ENCODE measurements around the gene TIAM2.

Gene TIAM2

DNA sequence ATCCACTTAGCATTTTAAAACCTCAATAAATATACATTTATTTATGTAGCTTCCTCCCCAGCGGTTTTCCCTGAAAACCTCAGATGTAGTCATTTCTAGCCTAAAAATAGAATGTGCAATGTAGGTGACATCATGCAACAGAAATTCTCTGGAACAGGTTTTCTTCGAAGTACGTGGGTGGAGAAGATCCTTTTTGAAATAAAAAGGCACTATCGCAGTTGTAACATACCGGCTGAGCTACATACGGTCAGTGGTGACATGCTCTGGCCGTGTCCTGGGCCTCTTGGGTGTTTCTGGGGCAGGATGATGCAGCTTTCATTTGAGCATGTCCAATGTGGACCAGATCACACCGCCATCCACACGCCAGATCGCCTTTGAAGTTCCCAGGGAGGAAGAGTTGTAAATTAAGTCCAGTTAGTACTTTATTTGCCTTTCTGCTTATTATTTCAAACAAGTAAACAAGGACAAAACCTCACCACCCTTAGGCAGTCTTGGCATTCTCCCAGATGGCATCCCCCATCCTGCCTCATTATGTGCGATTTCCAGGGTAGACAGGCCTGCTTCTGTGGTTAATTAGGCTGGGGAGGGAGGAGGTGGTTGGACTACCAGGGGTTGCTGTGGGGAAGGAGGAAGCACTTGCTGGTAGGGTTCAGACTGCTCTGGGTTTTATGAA lies 159.2 kb downstream of the TIAM2 start:
- Histone ChIP-seq H3K27ac (no peak overlapping the region), H3K4me1 (ENCODE audit: control insufficient read depth in 1 of 2, insufficient read depth in 1 of 2, low read depth in 1 of 2, low read length in 1 of 2) (no peaks in the 10 kb centered on the region), H3K36me3 (no peaks in the 10 kb centered on the region), H3K27me3 (no peaks in the 10 kb centered on the region), H3K9me3 (no peaks in the 10 kb centered on the region), H3K4me3 (ENCODE audit: low read depth in 1 of 2, low read length in 1 of 2) (no peak overlapping the region)
- TF ChIP-seq, protein P1, sequence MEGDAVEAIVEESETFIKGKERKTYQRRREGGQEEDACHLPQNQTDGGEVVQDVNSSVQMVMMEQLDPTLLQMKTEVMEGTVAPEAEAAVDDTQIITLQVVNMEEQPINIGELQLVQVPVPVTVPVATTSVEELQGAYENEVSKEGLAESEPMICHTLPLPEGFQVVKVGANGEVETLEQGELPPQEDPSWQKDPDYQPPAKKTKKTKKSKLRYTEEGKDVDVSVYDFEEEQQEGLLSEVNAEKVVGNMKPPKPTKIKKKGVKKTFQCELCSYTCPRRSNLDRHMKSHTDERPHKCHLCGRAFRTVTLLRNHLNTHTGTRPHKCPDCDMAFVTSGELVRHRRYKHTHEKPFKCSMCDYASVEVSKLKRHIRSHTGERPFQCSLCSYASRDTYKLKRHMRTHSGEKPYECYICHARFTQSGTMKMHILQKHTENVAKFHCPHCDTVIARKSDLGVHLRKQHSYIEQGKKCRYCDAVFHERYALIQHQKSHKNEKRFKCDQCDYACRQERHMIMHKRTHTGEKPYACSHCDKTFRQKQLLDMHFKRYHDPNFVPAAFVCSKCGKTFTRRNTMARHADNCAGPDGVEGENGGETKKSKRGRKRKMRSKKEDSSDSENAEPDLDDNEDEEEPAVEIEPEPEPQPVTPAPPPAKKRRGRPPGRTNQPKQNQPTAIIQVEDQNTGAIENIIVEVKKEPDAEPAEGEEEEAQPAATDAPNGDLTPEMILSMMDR (IDR thresholded peaks at IDR 0.05), result no peak

GRCh38 chr6:155155787-155156447 lies 160.8 kb downstream of the TIAM2 start:
- H3K27me3 ChIP-seq, result no peaks in the 10 kb centered on the region
- H3K4me3 ChIP-seq (ENCODE audit: low read depth in 1 of 2, low read length in 1 of 2), result no peak overlapping the region
- no peaks in the 10 kb centered on the region for H3K4me1 ChIP-seq (ENCODE audit: control insufficient read depth in 1 of 2, insufficient read depth in 1 of 2, low read depth in 1 of 2, low read length in 1 of 2)
- H3K36me3 ChIP-seq, result no peaks in the 10 kb centered on the region
- no peaks in the 10 kb centered on the region for H3K9me3 ChIP-seq
- no peak overlapping the region for H3K27ac ChIP-seq
- TF ChIP-seq, protein P1 (IDR thresholded peaks at IDR 0.05), result no peak

DNA sequence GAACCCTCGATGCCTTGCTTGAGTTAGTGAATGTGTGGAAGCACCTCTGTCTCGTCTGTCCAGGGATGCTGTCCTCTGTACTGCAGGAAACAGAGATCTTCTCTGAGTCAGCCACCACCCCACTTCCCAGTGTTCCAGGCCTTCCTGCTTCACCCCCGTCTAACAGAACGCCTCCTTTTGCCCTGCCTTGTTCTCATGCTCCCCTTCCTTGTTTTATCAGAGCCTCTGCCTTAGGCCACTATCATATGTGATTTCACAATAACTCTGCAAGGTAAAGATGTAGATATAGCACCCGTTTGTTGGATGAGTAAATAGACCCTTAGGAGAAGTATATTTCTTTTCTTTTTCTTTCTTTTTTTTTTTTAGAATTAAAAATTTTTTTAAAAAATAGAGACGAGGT lies 162.0 kb downstream of the TIAM2 start:
- no peaks in the 10 kb centered on the region for H3K4me1 ChIP-seq (ENCODE audit: control insufficient read depth in 1 of 2, insufficient read depth in 1 of 2, low read depth in 1 of 2, low read length in 1 of 2)
- no peaks in the 10 kb centered on the region for H3K9me3 ChIP-seq
- no peaks in the 10 kb centered on the region for H3K36me3 ChIP-seq
- H3K27ac ChIP-seq, result no peak overlapping the region
- no peaks in the 10 kb centered on the region for H3K27me3 ChIP-seq
- H3K4me3 ChIP-seq (ENCODE audit: low read depth in 1 of 2, low read length in 1 of 2), result no peak overlapping the region
- TF ChIP-seq, protein P1 (IDR thresholded peaks at IDR 0.05), result no peak

GRCh38 chr6:155158030-155158843 lies 163.1 kb downstream of the TIAM2 start:
- no peak overlapping the region for H3K27ac ChIP-seq
- H3K4me3 ChIP-seq (ENCODE audit: low read depth in 1 of 2, low read length in 1 of 2), result no peak overlapping the region
- TF ChIP-seq, protein P1 (IDR thresholded peaks at IDR 0.05), result no peak
- no peaks in the 10 kb centered on the region for H3K27me3 ChIP-seq
- H3K4me1 ChIP-seq (ENCODE audit: control insufficient read depth in 1 of 2, insufficient read depth in 1 of 2, low read depth in 1 of 2, low read length in 1 of 2), result no peaks in the 10 kb centered on the region
- H3K36me3 ChIP-seq, result no peaks in the 10 kb centered on the region
- H3K9me3 ChIP-seq, result no peaks in the 10 kb centered on the region

DNA sequence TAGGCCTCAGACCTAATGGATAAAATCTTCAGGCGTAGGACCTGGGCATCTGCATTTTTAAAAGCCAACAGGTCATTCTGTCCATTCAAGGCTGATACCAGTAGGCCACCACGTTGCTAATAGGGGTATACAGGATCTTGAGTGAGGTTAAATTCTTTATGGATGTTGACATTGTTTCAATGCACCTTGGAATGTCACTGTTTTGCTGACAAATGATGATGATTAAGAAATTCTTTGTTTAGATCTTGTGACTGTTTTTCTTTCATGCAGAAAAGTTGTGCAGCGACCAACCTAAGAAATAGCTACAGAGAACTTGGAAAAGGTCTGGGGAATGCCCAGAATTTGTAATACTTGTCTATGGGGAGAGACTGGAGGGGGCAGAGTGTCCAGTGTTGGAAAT lies 167.6 kb downstream of the TIAM2 start:
- no peak overlapping the region for H3K4me3 ChIP-seq (ENCODE audit: low read depth in 1 of 2, low read length in 1 of 2)
- TF ChIP-seq, protein P1 (IDR thresholded peaks at IDR 0.05), result no peak

More for the DNA sequence above, 167.6 kb downstream of the TIAM2 start:
- no peaks in the 10 kb centered on the region for H3K4me1 ChIP-seq (ENCODE audit: control insufficient read depth in 1 of 2, insufficient read depth in 1 of 2, low read depth in 1 of 2, low read length in 1 of 2)
- no peak overlapping the region for H3K27ac ChIP-seq
- no peaks in the 10 kb centered on the region for H3K9me3 ChIP-seq
- no peaks in the 10 kb centered on the region for H3K36me3 ChIP-seq
- no peaks in the 10 kb centered on the region for H3K27me3 ChIP-seq

Data from neutrophil (primary cell).